GM12878 (cell line): ENCODE results near the gene CXXC5. TPM values are rescaled to one million over a fixed set of nuclear protein-coding genes. Genes with fewer than 3 reads are reported as not detected.

Experiments
- ATAC-seq: fragments of 200-7000 bp; cut with Tn5 transposase; 3 replicates; pipeline ENCODE4 v1.9.1; 2020; ENCODE audit warnings: mild to moderate bottlenecking, moderate library complexity
- BruUV-seq: library from RNA; stranded (reverse); fragments of 400-500 nt; replicated peaks from 2 replicates; lab custom pipeline; 2021; lab: Mats Ljungman, UMichigan
- CTCF ChIA-PET: fragments of 300-600 bp; sonication (Branson Sonifier 250); formaldehyde crosslinking; extraction: SDS; loops from one replicate; lab custom pipeline; 2021; ENCODE audit warnings: inconsistent platforms; lab: Yijun Ruan, JAX
- POLR2A ChIA-PET: fragments of 350-600 bp; formaldehyde crosslinking; extraction: SDS; loops from one replicate; lab custom pipeline; 2021; ENCODE audit warnings: inconsistent platforms; lab: Charles Lee
- RAD21 ChIA-PET: fragments of 300-600 bp; sonication (Branson Sonifier 250); formaldehyde crosslinking; loops from one replicate; lab custom pipeline; 2023; ENCODE audit warnings: antibody characterized with exemption; ENCODE audit not compliant: unreplicated experiment; lab: Charles Lee
- SMC1A ChIA-PET: fragments of 300-600 bp; sonication (Branson Sonifier 250); formaldehyde crosslinking; loops from one replicate; lab custom pipeline; 2023; ENCODE audit not compliant: unreplicated experiment, uncharacterized antibody; lab: Charles Lee
- DNase-seq: peaks from one replicate; pipeline ENCODE4 v3.0.0-alpha.2; 2011; ENCODE audit warnings: low read depth, low spot score
- FAIRE-seq: peaks from 3 replicates; lab custom pipeline; 2011; peaks lifted over from hg19 to GRCh38; lab: Jason Lieb, UNC
- H2AFZ ChIP-seq: 2 replicates; pipeline ENCODE4 v1.6.0; 2011; ENCODE audit warnings: low read depth, low read length, control low read depth; ENCODE audit not compliant: control insufficient read depth
- H3K27ac ChIP-seq: 2 replicates; pipeline ENCODE4 v1.5.1; 2011; ENCODE audit warnings: control low read depth; ENCODE audit not compliant: control insufficient read depth, insufficient read depth
- H3K27me3 ChIP-seq, 2 experiments: replicated peaks in 1 of 2; 2 replicates each; pipeline versions ENCODE4 v1.6.0 to v1.6.1; 2011; ENCODE audit warnings: low read length in 1 of 2; ENCODE audit not compliant: control insufficient read depth in 2 of 2, insufficient read depth in 2 of 2
- H3K36me3 ChIP-seq, 2 experiments: 2 replicates each; pipeline ENCODE4 v1.5.1; 2011; ENCODE audit warnings: low read length in 1 of 2; ENCODE audit not compliant: control insufficient read depth in 2 of 2, insufficient read depth in 2 of 2
- H3K4me1 ChIP-seq: 2 replicates; pipeline ENCODE4 v1.6.1; 2011; ENCODE audit warnings: mild to moderate bottlenecking, low read length, moderate library complexity, mixed read lengths; ENCODE audit not compliant: control insufficient read depth, insufficient read depth
- H3K4me2 ChIP-seq: 2 replicates; pipeline ENCODE4 v1.6.0; 2011; ENCODE audit warnings: control low read depth; ENCODE audit not compliant: control insufficient read depth, insufficient read depth
- H3K4me3 ChIP-seq: fragments of 200-600 bp; sonication (generic); 2 replicates; pipeline ENCODE4 v1.5.1; 2016
- H3K79me2 ChIP-seq: 2 replicates; pipeline ENCODE4 v1.6.0; 2011; ENCODE audit warnings: low read length; ENCODE audit not compliant: control insufficient read depth, insufficient read depth
- H3K9ac ChIP-seq: 2 replicates; pipeline ENCODE4 v1.8.0; 2011; ENCODE audit warnings: low read length, control low read depth, mixed read lengths; ENCODE audit not compliant: control insufficient read depth, insufficient read depth
- H3K9me3 ChIP-seq: replicated peaks from 3 replicates; pipeline ENCODE4 v1.5.1; 2011; ENCODE audit warnings: mild to moderate bottlenecking, low read length; ENCODE audit not compliant: control insufficient read depth, insufficient read depth
- H4K20me1 ChIP-seq: 2 replicates; pipeline ENCODE4 v1.6.0; 2011; ENCODE audit not compliant: control insufficient read depth, insufficient read depth
- BACH1 ChIP-seq: fragments of 450-650 bp; IDR thresholded peaks from 2 replicates; pipeline ENCODE4 v1.6.1; 2017; ENCODE audit warnings: mild to moderate bottlenecking, borderline replicate concordance
- KLF5 ChIP-seq: fragments of 450-650 bp; IDR thresholded peaks from 2 replicates; pipeline ENCODE4 v1.6.1; 2014; ENCODE audit warnings: mild to moderate bottlenecking; ENCODE audit not compliant: partially characterized antibody
- TCF3 ChIP-seq: IDR thresholded peaks from 2 replicates; pipeline ENCODE4 v1.6.1; 2012; ENCODE audit warnings: low read depth, mild to moderate bottlenecking, low read length, borderline replicate concordance; ENCODE audit not compliant: insufficient read depth
- WRNIP1 ChIP-seq: IDR thresholded peaks from 2 replicates; pipeline ENCODE4 v1.6.1; 2011; ENCODE audit warnings: low read depth, low read length, improper control_type of control experiment, borderline replicate concordance
- ZBTB40 ChIP-seq: fragments of 450-650 bp; IDR thresholded peaks from 2 replicates; pipeline ENCODE4 v1.6.1; 2016; ENCODE audit warnings: mild to moderate bottlenecking, moderate library complexity, borderline replicate concordance
- WGBS: methylation state at CpG from one replicate; pipeline ENCODE4 v1.1.6; 2016; ENCODE audit warnings: low lambda C conversion rate; ENCODE audit not compliant: insufficient replicate concordance, insufficient coverage; ENCODE audit errors: missing lambda C conversion rate; 5-methylcytosine and 5-hydroxymethylcytosine counted together
- in situ Hi-C: fragments of 300-500 bp; cut with MboI; formaldehyde crosslinking; loops from 9 replicates; pipeline ENCODE4 v1.14.3; 2018; ENCODE audit warnings: mixed read lengths
- intact Hi-C: fragments of 100-400 bp; cut with micrococcal nuclease; formaldehyde crosslinking; loops from one replicate; pipeline ENCODE4 v1.14.2; 2022; ENCODE audit not compliant: unreplicated experiment
- polyA plus RNA-seq, 11 experiments: library from polyadenylated mRNA; depleted of rRNA in 4 of 11; unstranded in 6 of 11; stranded (reverse) in 5 of 11; fragments of >200 nt; fragmentation: Nextera tagmentation in 4 of 11; fragmentation: Illumina TruSeq in 1 of 11; extraction: Ambion mirVana in 4 of 11; extraction: Trizol in 1 of 11; gene quantifications; 1 replicate in 1 of 11; 2 replicates in 10 of 11; pipeline versions ENCODE4 v1.2.1 to v1.2.3, GENCODE V29; 2011 to 2016; ENCODE audit warnings: inconsistent platforms in 2 of 11, missing spikeins in 2 of 11, low read depth in 1 of 11
- total RNA-seq, 4 experiments: library from RNA; depleted of rRNA in 3 of 4; stranded (reverse); fragments of >200 nt in 3 of 4; fragmentation: Illumina TruSeq in 1 of 4; extraction: Trizol in 1 of 4; gene quantifications; 2 replicates each; pipeline versions ENCODE4 v1.2.1 to v1.2.3, GENCODE V29; 2013 to 2021
- TF ChIP-seq, protein P1 (sequence below): IDR thresholded peaks from 2 replicates; pipeline ENCODE4 v1.6.1; 2011; ENCODE audit warnings: mild to moderate bottlenecking, low read depth, low read length, moderate library complexity; ENCODE audit not compliant: insufficient replicate concordance

Gene CXXC5
- total and polyA plus RNA-seq, 10 of the 15 experiments (the other 5 are each of a cell fraction or from before 2014, with no cell fraction given) = 1.8 to 90.8 (median 40.7) TPM

- no TSS peak for BruUV-seq
- Histone ChIP-seq H3K79me2 (peaks cover 24% of the 10 kb centered on the region), H3K4me1 (peaks cover 18% of the 10 kb centered on the region), H3K36me3 (no peaks in the 10 kb centered on the region), H3K4me3 (no peak overlapping the region), H2AFZ (no peak overlapping the region), H4K20me1 (no peaks in the 10 kb centered on the region), H3K4me2 (no peak overlapping the region), H3K9ac (no peak overlapping the region), H3K27me3 (no peaks in the 10 kb centered on the region), H3K27ac (no peak overlapping the region), H3K9me3 (no peaks in the 10 kb centered on the region)
- 57% methylated on average over 3 of the region's 3 CpGs for WGBS
- DNase-seq = no peak
- intact Hi-C loops = no loop called here
- RAD21 ChIA-PET = interaction anchor here (0.6 to 1.6 kb wide), 4 partner anchors 8 to 46 kb away, joined by 3 to 6 read pairs (median 4); no protein-coding TSS in a partner anchor
- CTCF ChIA-PET = interaction anchor here (0.6 to 1.8 kb wide), 5 partner anchors 10 to 121 kb away, joined by 4 to 12 read pairs (median 6); no protein-coding TSS in a partner anchor
- TF ChIP-seq, protein P1, sequence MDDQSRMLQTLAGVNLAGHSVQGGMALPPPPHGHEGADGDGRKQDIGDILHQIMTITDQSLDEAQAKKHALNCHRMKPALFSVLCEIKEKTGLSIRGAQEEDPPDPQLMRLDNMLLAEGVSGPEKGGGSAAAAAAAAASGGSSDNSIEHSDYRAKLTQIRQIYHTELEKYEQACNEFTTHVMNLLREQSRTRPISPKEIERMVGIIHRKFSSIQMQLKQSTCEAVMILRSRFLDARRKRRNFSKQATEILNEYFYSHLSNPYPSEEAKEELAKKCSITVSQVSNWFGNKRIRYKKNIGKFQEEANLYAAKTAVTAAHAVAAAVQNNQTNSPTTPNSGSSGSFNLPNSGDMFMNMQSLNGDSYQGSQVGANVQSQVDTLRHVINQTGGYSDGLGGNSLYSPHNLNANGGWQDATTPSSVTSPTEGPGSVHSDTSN = no peak
- TF ChIP-seq ZBTB40 = no peak
- TF ChIP-seq BACH1 = no peak
- TF ChIP-seq WRNIP1 = no peak
- no peak for TF ChIP-seq TCF3
- TF ChIP-seq KLF5 = no peak
- ATAC-seq = no peak
- no peak for FAIRE-seq
- in situ Hi-C loops = no loop called here
- POLR2A ChIA-PET = interaction anchor here (0.6 to 1.2 kb wide), 5 partner anchors 17 to 187 kb away, joined by 3 to 4 read pairs (median 3); no protein-coding TSS in a partner anchor
- SMC1A ChIA-PET = interaction anchor here (0.9 to 1.6 kb wide), 4 partner anchors 9 to 65 kb away, joined by 3 to 7 read pairs (median 3); no protein-coding TSS in a partner anchor
These were observed 3.3 kb upstream of the CXXC5 start for GRCh38 chr5:139644646-139645429.
